Endothelial cell (in vitro differentiated cells): ENCODE results near the gene TMEM43. TPM values are rescaled to one million over a fixed set of nuclear protein-coding genes. Genes with fewer than 3 reads are reported as not detected.

ENCODE experiments used
- DNase-seq: peaks from one replicate; pipeline ENCODE4 v3.0.0; 2021; ENCODE audit warnings: low spot score
- H3K27ac Mint-ChIP-seq: one replicate; pipeline ENCODE4 v1.8.0; 2021; ENCODE audit warnings: mixed read lengths, inconsistent platforms; ENCODE audit not compliant: unreplicated experiment
- H3K27me3 Mint-ChIP-seq: one replicate; pipeline ENCODE4 v1.8.0; 2021; ENCODE audit warnings: mild to moderate bottlenecking, moderate library complexity, mixed read lengths, inconsistent platforms; ENCODE audit not compliant: unreplicated experiment
- H3K36me3 Mint-ChIP-seq: one replicate; pipeline ENCODE4 v1.8.0; 2021; ENCODE audit warnings: mild to moderate bottlenecking, low read depth, mixed read lengths, inconsistent platforms; ENCODE audit not compliant: unreplicated experiment
- H3K4me1 Mint-ChIP-seq: one replicate; pipeline ENCODE4 v1.8.0; 2021; ENCODE audit warnings: mild to moderate bottlenecking, mixed read lengths, inconsistent platforms; ENCODE audit not compliant: unreplicated experiment
- H3K4me3 Mint-ChIP-seq: one replicate; pipeline ENCODE4 v1.8.0; 2021; ENCODE audit warnings: mild to moderate bottlenecking, mixed read lengths, inconsistent platforms; ENCODE audit not compliant: unreplicated experiment
- H3K9me3 Mint-ChIP-seq: one replicate; pipeline ENCODE4 v1.8.0; 2021; ENCODE audit warnings: mixed read lengths, inconsistent platforms; ENCODE audit not compliant: unreplicated experiment
- CTCF ChIP-seq: fragments of 200-600 bp; sonication (generic); IDR thresholded peaks from one replicate; pipeline ENCODE4 v1.5.0; 2021; ENCODE audit warnings: antibody characterized with exemption; ENCODE audit not compliant: unreplicated experiment
- total RNA-seq: library from RNA; stranded (reverse); fragmentation: NEBNext Ultra II Directional; extraction: Animal tissue kit (Norgen Biotek cat#: 25700); gene quantifications from one replicate; pipeline ENCODE4 v1.2.1, GENCODE V29; 2021; ENCODE audit not compliant: unreplicated experiment

The TMEM43 gene
- total RNA-seq, 1 donor from 2014 or later: 31.9 TPM

GRCh38 chr3:14177580-14178246 lies 52.9 kb downstream of the TMEM43 start:
- DNase-seq: no peak
- peaks cover 12% of the 10 kb centered on the region for H3K27me3 Mint-ChIP-seq
- no peaks in the 10 kb centered on the region for H3K9me3 Mint-ChIP-seq
- peaks cover 6% of the 10 kb centered on the region for H3K36me3 Mint-ChIP-seq
- H3K4me3 Mint-ChIP-seq: peak overlapping the region; percentile 93
- TF ChIP-seq CTCF: no peak
- H3K27ac Mint-ChIP-seq: peak overlapping the region; percentile 89
- peaks cover 42% of the 10 kb centered on the region for H3K4me1 Mint-ChIP-seq

GRCh38 chr3:14178247-14179113 lies 53.6 kb downstream of the TMEM43 start, which contains the start of the genes LSM3 and XPC:
TSS of gene LSM3 (plus strand) at chr3:14178817. CDS start at chr3:14178861, 44 bp downstream.
TSS of gene XPC (minus strand) at chr3:14178601. CDS start at chr3:14178568, 33 bp downstream.
- Mint-ChIP-seq H3K4me3 (peak within 1 kb of the TSS; percentile 98), H3K27me3 (peaks cover 12% of the 10 kb centered on the region)

GRCh38 chr3:14179114-14179465 lies 54.2 kb downstream of the TMEM43 start:
- Mint-ChIP-seq H3K9me3 (no peaks in the 10 kb centered on the region), H3K27me3 (peaks cover 12% of the 10 kb centered on the region), H3K4me1 (peaks cover 45% of the 10 kb centered on the region), H3K36me3 (peaks cover 12% of the 10 kb centered on the region), H3K4me3 (peak overlapping the region; percentile 98), H3K27ac (peak overlapping the region; percentile 100)
- no peak for DNase-seq
- TF ChIP-seq CTCF: no peak

More at GRCh38 chr3:14178247-14179113, 53.6 kb downstream of the TMEM43 start, which contains the start of the genes LSM3 and XPC:
- Mint-ChIP-seq H3K27ac (peak within 1 kb of the TSS; percentile 100), H3K36me3 (peaks cover 6% of the 10 kb centered on the region), H3K4me1 (peaks cover 45% of the 10 kb centered on the region), H3K9me3 (no peaks in the 10 kb centered on the region)
- TF ChIP-seq CTCF: no peak
- DNase-seq: peak; percentile 96

DNA sequence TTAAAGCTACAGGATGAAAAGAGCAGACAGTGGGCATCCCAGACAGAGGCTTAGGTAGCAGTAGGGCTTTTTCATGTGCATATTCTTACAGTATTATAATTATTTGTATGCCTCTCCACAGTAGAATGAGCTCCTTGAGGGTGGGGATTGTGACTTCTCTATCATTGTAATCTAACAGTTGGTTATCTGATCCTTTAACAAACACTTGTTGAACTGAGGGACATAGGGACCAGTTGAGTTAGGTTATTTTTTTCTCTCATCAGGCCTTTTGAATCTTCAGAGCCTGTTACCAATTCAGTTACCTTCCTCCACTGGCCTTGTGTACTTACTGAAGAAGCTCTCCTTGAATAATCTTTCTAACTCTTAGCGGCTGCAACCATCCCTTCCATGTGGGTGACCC lies 54.9 kb downstream of the TMEM43 start:
- H3K4me1 Mint-ChIP-seq: peaks cover 45% of the 10 kb centered on the region
- DNase-seq: no peak
- H3K27ac Mint-ChIP-seq: peak overlapping the region; percentile 100
- TF ChIP-seq CTCF: no peak
- H3K36me3 Mint-ChIP-seq: peaks cover 13% of the 10 kb centered on the region
- H3K9me3 Mint-ChIP-seq: no peaks in the 10 kb centered on the region
- peaks cover 12% of the 10 kb centered on the region for H3K27me3 Mint-ChIP-seq
- peak overlapping the region; percentile 98 for H3K4me3 Mint-ChIP-seq
